ENCODE data around the gene AGK.
"Not testable (repeated sequence)": the region's sequence is repeated elsewhere in the genome, so short reads cannot be mapped to it uniquely, and the experiment has no call there.

- TF ChIP-seq CTCF, POLR2A (IDR thresholded peaks at IDR 0.05): not testable (repeated sequence)
Measured at GRCh38 chr7:141647701-141648100, 96.5 kb downstream of the AGK start.

Data from lower leg skin (tissue), 3 donors.